Endothelial cell (in vitro differentiated cells): ENCODE measurements around the gene OAT. TPM values are rescaled to one million over a fixed set of nuclear protein-coding genes. Genes with fewer than 3 reads are reported as not detected.
"Not testable (repeated sequence)": the region's sequence is repeated elsewhere in the genome, so short reads cannot be mapped to it uniquely, and the experiment has no call there.

Source experiments
- DNase-seq: peaks from one replicate; pipeline ENCODE4 v3.0.0; 2021; ENCODE audit warnings: low spot score
- H3K27ac Mint-ChIP-seq: one replicate; pipeline ENCODE4 v1.8.0; 2021; ENCODE audit warnings: mixed read lengths, inconsistent platforms; ENCODE audit not compliant: unreplicated experiment
- H3K27me3 Mint-ChIP-seq: one replicate; pipeline ENCODE4 v1.8.0; 2021; ENCODE audit warnings: mild to moderate bottlenecking, moderate library complexity, mixed read lengths, inconsistent platforms; ENCODE audit not compliant: unreplicated experiment
- H3K36me3 Mint-ChIP-seq: one replicate; pipeline ENCODE4 v1.8.0; 2021; ENCODE audit warnings: mild to moderate bottlenecking, low read depth, mixed read lengths, inconsistent platforms; ENCODE audit not compliant: unreplicated experiment
- H3K4me1 Mint-ChIP-seq: one replicate; pipeline ENCODE4 v1.8.0; 2021; ENCODE audit warnings: mild to moderate bottlenecking, mixed read lengths, inconsistent platforms; ENCODE audit not compliant: unreplicated experiment
- H3K4me3 Mint-ChIP-seq: one replicate; pipeline ENCODE4 v1.8.0; 2021; ENCODE audit warnings: mild to moderate bottlenecking, mixed read lengths, inconsistent platforms; ENCODE audit not compliant: unreplicated experiment
- H3K9me3 Mint-ChIP-seq: one replicate; pipeline ENCODE4 v1.8.0; 2021; ENCODE audit warnings: mixed read lengths, inconsistent platforms; ENCODE audit not compliant: unreplicated experiment
- total RNA-seq: library from RNA; stranded (reverse); fragmentation: NEBNext Ultra II Directional; extraction: Animal tissue kit (Norgen Biotek cat#: 25700); gene quantifications from one replicate; pipeline ENCODE4 v1.2.1, GENCODE V29; 2021; ENCODE audit not compliant: unreplicated experiment
- TF ChIP-seq, protein P1 (sequence below): fragments of 200-600 bp; sonication (generic); IDR thresholded peaks from one replicate; pipeline ENCODE4 v1.5.0; 2021; ENCODE audit warnings: antibody characterized with exemption; ENCODE audit not compliant: unreplicated experiment

OAT gene
- total RNA-seq, 1 donor from 2014 or later = 36.6 TPM

DNA sequence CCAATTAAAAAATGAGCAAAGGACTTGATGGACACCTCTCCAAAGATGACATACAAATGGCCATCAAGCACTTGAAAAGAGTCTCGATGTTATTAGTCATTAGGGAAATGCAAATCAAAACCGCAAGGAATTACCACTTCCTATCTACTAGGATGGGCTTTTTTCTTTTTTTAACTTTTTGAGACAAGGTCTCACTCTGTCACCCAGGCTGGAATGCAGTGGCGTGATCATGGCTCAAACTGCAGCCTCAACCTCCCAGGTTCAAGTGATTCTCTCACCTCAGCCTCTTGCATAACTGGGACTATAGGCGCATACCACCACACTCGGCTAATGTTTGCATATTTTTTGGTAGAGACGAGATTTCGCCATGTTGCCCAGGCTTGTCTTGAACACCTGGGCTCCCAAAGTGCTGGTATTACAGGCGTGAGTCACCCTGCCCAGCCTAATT is 17.5 kb upstream of the OAT start:
- H3K27ac Mint-ChIP-seq = no peak overlapping the region
- H3K9me3 Mint-ChIP-seq = no peaks in the 10 kb centered on the region
- no peak for DNase-seq
- TF ChIP-seq, protein P1, sequence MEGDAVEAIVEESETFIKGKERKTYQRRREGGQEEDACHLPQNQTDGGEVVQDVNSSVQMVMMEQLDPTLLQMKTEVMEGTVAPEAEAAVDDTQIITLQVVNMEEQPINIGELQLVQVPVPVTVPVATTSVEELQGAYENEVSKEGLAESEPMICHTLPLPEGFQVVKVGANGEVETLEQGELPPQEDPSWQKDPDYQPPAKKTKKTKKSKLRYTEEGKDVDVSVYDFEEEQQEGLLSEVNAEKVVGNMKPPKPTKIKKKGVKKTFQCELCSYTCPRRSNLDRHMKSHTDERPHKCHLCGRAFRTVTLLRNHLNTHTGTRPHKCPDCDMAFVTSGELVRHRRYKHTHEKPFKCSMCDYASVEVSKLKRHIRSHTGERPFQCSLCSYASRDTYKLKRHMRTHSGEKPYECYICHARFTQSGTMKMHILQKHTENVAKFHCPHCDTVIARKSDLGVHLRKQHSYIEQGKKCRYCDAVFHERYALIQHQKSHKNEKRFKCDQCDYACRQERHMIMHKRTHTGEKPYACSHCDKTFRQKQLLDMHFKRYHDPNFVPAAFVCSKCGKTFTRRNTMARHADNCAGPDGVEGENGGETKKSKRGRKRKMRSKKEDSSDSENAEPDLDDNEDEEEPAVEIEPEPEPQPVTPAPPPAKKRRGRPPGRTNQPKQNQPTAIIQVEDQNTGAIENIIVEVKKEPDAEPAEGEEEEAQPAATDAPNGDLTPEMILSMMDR = no peak
- no peaks in the 10 kb centered on the region for H3K4me1 Mint-ChIP-seq
- H3K36me3 Mint-ChIP-seq = no peaks in the 10 kb centered on the region
- no peaks in the 10 kb centered on the region for H3K27me3 Mint-ChIP-seq
- no peak overlapping the region for H3K4me3 Mint-ChIP-seq

DNA sequence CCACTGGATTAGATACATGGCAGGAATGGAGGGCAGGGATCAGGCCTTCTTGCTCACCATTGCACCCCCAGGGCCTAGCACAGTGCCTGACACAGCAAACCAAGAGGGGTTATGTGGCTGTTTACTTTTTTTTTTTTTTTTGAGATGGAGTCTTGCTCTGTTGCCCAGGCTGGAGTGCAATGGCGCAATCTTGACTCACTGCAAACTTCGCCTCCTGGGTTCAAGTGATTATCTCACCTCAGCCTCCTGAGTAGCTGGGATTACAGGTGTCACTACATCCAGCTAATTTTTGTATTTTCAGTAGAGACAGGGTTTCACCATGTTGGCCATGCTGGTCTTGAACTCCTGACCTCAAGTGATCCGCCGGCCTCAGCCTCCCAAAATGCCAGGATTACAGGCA is 17.0 kb upstream of the OAT start:
- DNase-seq, H3K9me3 Mint-ChIP-seq: not testable (repeated sequence)

DNA sequence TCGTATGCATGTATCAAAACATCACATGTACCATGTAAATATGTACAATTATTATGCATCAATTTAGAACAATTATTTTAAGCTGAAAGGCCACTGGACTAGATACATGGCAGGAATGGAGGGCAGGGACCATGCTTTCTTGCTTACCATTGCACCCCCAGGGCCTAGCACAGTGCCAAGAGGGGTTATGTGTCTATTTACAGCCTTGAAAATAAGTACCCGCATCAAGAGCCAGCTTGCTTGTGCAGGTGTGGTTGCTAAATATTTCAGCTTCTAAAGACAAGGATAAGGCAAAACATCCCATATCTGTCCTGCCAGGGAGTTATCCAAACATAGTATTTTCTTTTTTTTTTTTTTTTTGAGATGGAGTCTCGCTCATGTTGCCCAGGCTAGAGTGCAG is 14.7 kb upstream of the OAT start:
- Mint-ChIP-seq H3K4me3 (no peak overlapping the region), H3K9me3 (no peaks in the 10 kb centered on the region), H3K27ac (no peak overlapping the region), H3K36me3 (no peaks in the 10 kb centered on the region), H3K27me3 (no peaks in the 10 kb centered on the region), H3K4me1 (no peaks in the 10 kb centered on the region)
- TF ChIP-seq, protein P1 = no peak
- no peak for DNase-seq

More for the DNA sequence above, 17.0 kb upstream of the OAT start:
- H3K27ac Mint-ChIP-seq, H3K4me3 Mint-ChIP-seq, H3K27me3 Mint-ChIP-seq, H3K36me3 Mint-ChIP-seq, H3K4me1 Mint-ChIP-seq: not testable (repeated sequence)

DNA sequence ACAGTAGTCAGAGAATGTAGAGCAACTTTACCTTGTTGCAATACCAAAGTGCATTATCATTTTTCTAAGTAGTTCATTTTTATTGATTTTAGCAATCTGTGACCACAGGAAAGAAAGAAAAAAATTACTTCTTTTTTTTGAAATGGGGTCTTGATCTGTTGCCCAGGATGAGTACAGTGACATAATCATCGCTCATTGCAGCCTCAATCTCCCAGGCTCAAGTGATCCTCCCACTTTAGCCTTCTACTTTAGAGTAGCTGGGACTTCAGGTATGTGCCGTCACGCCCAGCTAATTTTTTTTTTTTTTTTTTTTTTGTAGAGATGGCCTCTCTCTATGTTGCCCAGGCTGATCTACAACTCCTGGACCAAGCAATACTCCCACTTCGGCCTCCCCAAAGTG is 11.4 kb upstream of the OAT start:
- no peak overlapping the region for H3K4me3 Mint-ChIP-seq
- no peaks in the 10 kb centered on the region for H3K4me1 Mint-ChIP-seq
- no peak overlapping the region for H3K27ac Mint-ChIP-seq
- no peaks in the 10 kb centered on the region for H3K9me3 Mint-ChIP-seq
- no peaks in the 10 kb centered on the region for H3K27me3 Mint-ChIP-seq
- no peaks in the 10 kb centered on the region for H3K36me3 Mint-ChIP-seq
- TF ChIP-seq, protein P1 = no peak
- no peak for DNase-seq

DNA sequence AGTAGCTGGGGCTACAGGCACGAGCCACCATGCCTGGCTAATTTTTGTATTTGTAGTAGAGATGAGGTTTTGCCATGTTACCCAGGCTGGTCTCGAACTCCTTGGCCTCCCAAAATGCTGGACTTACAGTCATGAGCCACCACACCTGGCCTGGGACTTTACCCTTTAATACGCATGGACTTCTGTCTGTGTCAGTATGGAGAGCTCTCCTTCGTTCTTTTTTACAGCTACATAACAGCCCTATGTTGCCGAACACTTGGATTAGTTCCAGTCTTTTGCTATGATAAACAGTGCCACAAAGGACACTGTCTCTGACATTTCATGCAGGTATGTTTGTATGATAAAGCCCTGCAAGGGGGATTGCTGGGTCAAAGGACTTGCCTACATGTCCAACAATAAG is 10.9 kb upstream of the OAT start:
- Mint-ChIP-seq H3K4me1 (no peaks in the 10 kb centered on the region), H3K27ac (no peak overlapping the region), H3K27me3 (no peaks in the 10 kb centered on the region), H3K4me3 (no peak overlapping the region), H3K9me3 (no peaks in the 10 kb centered on the region), H3K36me3 (no peaks in the 10 kb centered on the region)
- TF ChIP-seq, protein P1 = no peak
- DNase-seq = no peak
